Liver (tissue), 9 donors: ENCODE measurements around the gene POU6F2. TPM values are rescaled to one million over a fixed set of nuclear protein-coding genes. Genes with fewer than 3 reads are reported as not detected.

Experiments used
- DNase-seq: peaks from one replicate; pipeline ENCODE4 v3.0.0-alpha.2; 2017; ENCODE audit warnings: low spot score
- H3K27ac ChIP-seq, 2 donors: one replicate each; pipeline ENCODE4 v1.7.0; 2013; ENCODE audit warnings: inconsistent platforms in 2 of 2, low read length in 2 of 2, control low read depth in 1 of 2, low read depth in 1 of 2, mild to moderate bottlenecking in 1 of 2
- H3K27me3 ChIP-seq, 4 donors: one replicate each; pipeline versions ENCODE4 v1.6.1 to v1.7.0; 2013; ENCODE audit warnings: low read length in 3 of 4, inconsistent platforms in 1 of 4, mild to moderate bottlenecking in 1 of 4, moderate library complexity in 1 of 4; ENCODE audit not compliant: control insufficient read depth in 4 of 4, insufficient read depth in 4 of 4
- H3K36me3 ChIP-seq, 4 donors: one replicate each; pipeline versions ENCODE4 v1.6.1 to v1.7.0; 2013; ENCODE audit warnings: low read length in 3 of 4, mild to moderate bottlenecking in 3 of 4, low read depth in 1 of 4, moderate library complexity in 1 of 4; ENCODE audit not compliant: control insufficient read depth in 4 of 4, insufficient read depth in 3 of 4
- H3K4me1 ChIP-seq, 4 donors: one replicate each; pipeline versions ENCODE4 v1.6.1 to v1.7.0; 2013; ENCODE audit warnings: low read length in 3 of 4, mild to moderate bottlenecking in 3 of 4, moderate library complexity in 1 of 4; ENCODE audit not compliant: control insufficient read depth in 4 of 4, insufficient read depth in 4 of 4
- H3K4me3 ChIP-seq, 3 donors: one replicate each; pipeline versions ENCODE4 v1.6.1 to v1.7.0; 2013; ENCODE audit warnings: low read length in 3 of 3, control low read depth in 1 of 3, low read depth in 1 of 3, mild to moderate bottlenecking in 1 of 3
- H3K9ac ChIP-seq, 2 donors: one replicate each; pipeline ENCODE4 v1.7.0; 2013; ENCODE audit warnings: low read length in 2 of 2, mild to moderate bottlenecking in 2 of 2, moderate library complexity in 2 of 2, control low read depth in 1 of 2, low read depth in 1 of 2
- H3K9me3 ChIP-seq, 4 donors: one replicate each; pipeline versions ENCODE4 v1.6.1 to v1.7.0; 2013; ENCODE audit warnings: low read length in 3 of 4; ENCODE audit not compliant: control insufficient read depth in 4 of 4
- CTCF ChIP-seq: fragments of 150-350 bp; IDR thresholded peaks from 2 replicates; pipeline ENCODE4 v1.5.1; 2017; ENCODE audit warnings: improper control_type of control experiment, low read depth, low read length; ENCODE audit not compliant: missing input control
- EGR1 ChIP-seq, 2 donors: IDR thresholded peaks; 2 replicates each; pipeline ENCODE4 v1.6.1; 2016 to 2018; ENCODE audit warnings: antibody characterized with exemption in 2 of 2, low read depth in 2 of 2
- FOXA1 ChIP-seq: IDR thresholded peaks from 2 replicates; pipeline ENCODE4 v1.6.1; 2016; ENCODE audit warnings: antibody characterized with exemption
- FOXA2 ChIP-seq: IDR thresholded peaks from 2 replicates; pipeline ENCODE4 v1.6.1; 2016; ENCODE audit warnings: antibody characterized with exemption
- GABPA ChIP-seq, 2 donors: IDR thresholded peaks in 1 of 2; conservative IDR thresholded peaks in 1 of 2; 2 replicates each; pipeline ENCODE4 v1.6.1; 2016; ENCODE audit warnings: antibody characterized with exemption in 2 of 2, mild to moderate bottlenecking in 1 of 2, moderate library complexity in 1 of 2
- HNF4A ChIP-seq, 2 donors: conservative IDR thresholded peaks; 2 replicates each; pipeline ENCODE4 v1.6.1; 2016; ENCODE audit warnings: antibody characterized with exemption in 2 of 2, mild to moderate bottlenecking in 2 of 2
- HNF4G ChIP-seq: IDR thresholded peaks from 2 replicates; pipeline ENCODE4 v1.6.1; 2016; ENCODE audit warnings: antibody characterized with exemption
- JUND ChIP-seq, 2 donors: IDR thresholded peaks; 2 replicates each; pipeline ENCODE4 v1.6.1; 2016; ENCODE audit warnings: antibody characterized with exemption in 2 of 2
- MAX ChIP-seq: IDR thresholded peaks from 2 replicates; pipeline ENCODE4 v1.6.1; 2016; ENCODE audit warnings: antibody characterized with exemption
- NR2F2 ChIP-seq: IDR thresholded peaks from 2 replicates; pipeline ENCODE4 v1.6.1; 2016; ENCODE audit warnings: antibody characterized with exemption
- RAD21 ChIP-seq, 2 donors: IDR thresholded peaks; 2 replicates each; pipeline ENCODE4 v1.6.1; 2016; ENCODE audit warnings: antibody characterized with exemption in 2 of 2, mild to moderate bottlenecking in 2 of 2
- RXRA ChIP-seq, 2 donors: IDR thresholded peaks; 2 replicates each; pipeline ENCODE4 v1.6.1; 2017 to 2018; ENCODE audit warnings: antibody characterized with exemption in 2 of 2, mild to moderate bottlenecking in 1 of 2
- SP1 ChIP-seq: IDR thresholded peaks from 2 replicates; pipeline ENCODE4 v1.6.1; 2018; ENCODE audit warnings: antibody characterized with exemption, mild to moderate bottlenecking
- TAF1 ChIP-seq: conservative IDR thresholded peaks from 2 replicates; pipeline ENCODE4 v1.6.1; 2016; ENCODE audit warnings: antibody characterized with exemption, mild to moderate bottlenecking
- ZBTB33 ChIP-seq: IDR thresholded peaks from 2 replicates; pipeline ENCODE4 v1.6.1; 2016; ENCODE audit warnings: antibody characterized with exemption
- WGBS: extraction: QIAGEN DNeasy Blood & Tissue Kit; methylation state at CpG from one replicate; pipeline ENCODE4 v1.1.7; 2013; 5-methylcytosine and 5-hydroxymethylcytosine counted together
- polyA plus RNA-seq, 2 donors: library from polyadenylated mRNA; stranded (reverse) in 1 of 2; unstranded in 1 of 2; fragments of 200-250 nt in 1 of 2; fragments of >200 nt in 1 of 2; fragmentation: Nextera tagmentation in 1 of 2; extraction: Ambion mirVana in 1 of 2; gene quantifications; one replicate each; pipeline versions ENCODE4 v1.2.1 to v1.2.3, GENCODE V29; 2013 to 2015
- total RNA-seq, 2 donors: library from RNA; depleted of rRNA; stranded (reverse); fragments of >200 nt; gene quantifications; one replicate each; pipeline ENCODE4 v1.2.3, GENCODE V29; 2014
- donor health status: healthy.
- donor health status: healthy.
- donor health status: healthy.
- donor health status: healthy.
- donor health status: healthy.

The POU6F2 gene
- total and polyA plus RNA-seq, 4 donors, result under 0.01 to 0.24 (median 0.08) TPM; not detected in 1

- H3K9ac ChIP-seq, result no peak overlapping the region
- H3K27me3 ChIP-seq, result no peaks in the 10 kb centered on the region
- WGBS, result 81% methylated on average over 10 of the region's 10 CpGs
- H3K36me3 ChIP-seq, result no peaks in the 10 kb centered on the region
- no peak overlapping the region for H3K27ac ChIP-seq
- H3K4me1 ChIP-seq, result no peaks in the 10 kb centered on the region
- no peak for TF ChIP-seq TAF1
- no peaks in the 10 kb centered on the region for H3K9me3 ChIP-seq
- DNase-seq, result no peak
- H3K4me3 ChIP-seq, result no peak overlapping the region
These were observed 109.1 kb downstream of the POU6F2 start for GRCh38 chr7:39086638-39087360.

GRCh38 chr7:39088730-39089593 lies 111.3 kb downstream of the POU6F2 start:
- H3K9ac ChIP-seq, result no peak overlapping the region
- no peaks in the 10 kb centered on the region for H3K9me3 ChIP-seq
- H3K4me1 ChIP-seq, result no peaks in the 10 kb centered on the region
- WGBS, result 75% methylated on average over 3 of the region's 3 CpGs
- no peaks in the 10 kb centered on the region for H3K36me3 ChIP-seq
- no peak overlapping the region for H3K27ac ChIP-seq
- TF ChIP-seq NR2F2, result no peak
- TF ChIP-seq GABPA (IDR thresholded peaks at IDR 0.05 in 1 of 2, conservative IDR thresholded peaks at IDR 0.05 in 1 of 2), result no peak
- DNase-seq, result no peak
- H3K4me3 ChIP-seq, result no peak overlapping the region
- H3K27me3 ChIP-seq, result no peaks in the 10 kb centered on the region

GRCh38 chr7:39091145-39091544 lies 113.4 kb downstream of the POU6F2 start:
- Histone ChIP-seq H3K27ac (no peak overlapping the region), H3K4me1 (no peaks in the 10 kb centered on the region), H3K36me3 (no peaks in the 10 kb centered on the region), H3K4me3 (no peak overlapping the region), H3K9me3 (no peaks in the 10 kb centered on the region), H3K27me3 (no peaks in the 10 kb centered on the region), H3K9ac (no peak overlapping the region)
- WGBS, result 62% methylated on average over 2 of the region's 2 CpGs
- DNase-seq, result no peak
- no peak for TF ChIP-seq NR2F2
- TF ChIP-seq HNF4G, result no peak
- no peak for TF ChIP-seq HNF4A (conservative IDR thresholded peaks at IDR 0.05)
- no peak for TF ChIP-seq JUND (IDR thresholded peaks at IDR 0.05)
- TF ChIP-seq CTCF, result no peak
- no peak for TF ChIP-seq EGR1 (IDR thresholded peaks at IDR 0.05; ENCODE audit: low read depth in 2 of 2)
- TF ChIP-seq MAX, result no peak
- no peak for TF ChIP-seq FOXA2
- no peak for TF ChIP-seq SP1
- no peak for TF ChIP-seq RAD21 (IDR thresholded peaks at IDR 0.05)
- TF ChIP-seq FOXA1, result no peak
- no peak for TF ChIP-seq ZBTB33
- TF ChIP-seq RXRA (IDR thresholded peaks at IDR 0.05), result no peak
